ENCODE measurements around the gene SZRD1.

SZRD1 gene

DNA sequence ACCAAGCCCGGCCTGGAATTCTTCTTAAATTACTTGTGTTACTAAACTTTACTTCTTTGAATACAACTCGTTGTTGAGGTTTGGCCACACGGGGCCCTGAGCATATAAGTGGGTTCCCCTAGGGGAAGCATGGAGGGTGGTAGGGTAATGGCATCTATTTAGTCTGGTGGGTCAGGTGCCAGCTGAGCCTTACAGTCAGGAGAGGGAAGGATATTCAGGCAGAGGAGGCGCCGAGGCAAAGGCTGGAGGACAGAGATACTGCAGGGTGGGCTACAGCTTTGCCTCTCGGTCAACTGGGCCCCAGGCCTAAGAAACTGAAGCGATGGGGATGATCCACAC, 73.1 kb downstream of the SZRD1 start:
- DNase-seq (ENCODE audit: low spot score): no peak

DNA sequence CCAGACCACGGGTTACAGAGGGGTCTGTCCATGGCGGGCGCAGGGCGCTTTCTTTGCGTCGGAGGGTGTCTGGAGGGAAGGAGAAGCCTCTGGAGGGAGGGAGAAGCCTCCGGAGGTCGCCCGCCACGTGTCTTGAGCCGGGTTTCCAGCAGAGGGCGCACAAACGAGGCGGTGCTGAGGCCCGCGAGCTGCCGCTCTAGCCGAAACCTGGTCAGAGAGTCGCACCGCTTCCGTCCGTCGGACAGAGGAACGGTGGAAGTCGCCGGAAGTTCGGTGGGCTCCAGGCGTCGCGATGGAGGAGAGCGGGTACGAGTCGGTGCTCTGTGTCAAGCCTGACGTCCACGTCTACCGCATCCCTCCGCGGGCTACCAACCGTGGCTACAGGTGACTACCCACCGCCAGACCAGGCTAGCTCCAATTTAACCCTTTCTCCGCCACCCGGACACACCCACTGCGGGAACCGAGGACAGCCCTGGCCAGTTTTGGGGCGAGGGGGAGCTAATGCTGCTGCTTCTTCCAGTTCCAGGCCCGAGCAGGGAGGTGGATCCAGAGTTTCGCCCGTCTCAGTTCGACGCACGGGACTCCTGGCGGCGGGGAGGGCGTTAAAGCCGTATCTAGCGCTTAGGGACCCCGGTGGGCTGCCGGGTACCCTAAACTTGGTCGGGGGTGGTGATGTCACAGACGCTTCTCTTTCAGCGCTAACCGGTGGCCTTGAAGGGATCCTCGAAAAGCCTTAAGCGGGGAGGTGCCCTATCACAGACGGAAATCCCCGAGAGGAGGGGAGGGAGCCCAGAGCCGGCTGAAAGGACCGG, 73.6 kb downstream of the SZRD1 start, which contains the start of gene NECAP2:
Gene NECAP2 (plus strand): TSS at position 255 of the 812 bp plus-strand sequence. CDS start 38 bp downstream, at position 293.
- peak; percentile 83 for DNase-seq (ENCODE audit: low spot score)

DNA sequence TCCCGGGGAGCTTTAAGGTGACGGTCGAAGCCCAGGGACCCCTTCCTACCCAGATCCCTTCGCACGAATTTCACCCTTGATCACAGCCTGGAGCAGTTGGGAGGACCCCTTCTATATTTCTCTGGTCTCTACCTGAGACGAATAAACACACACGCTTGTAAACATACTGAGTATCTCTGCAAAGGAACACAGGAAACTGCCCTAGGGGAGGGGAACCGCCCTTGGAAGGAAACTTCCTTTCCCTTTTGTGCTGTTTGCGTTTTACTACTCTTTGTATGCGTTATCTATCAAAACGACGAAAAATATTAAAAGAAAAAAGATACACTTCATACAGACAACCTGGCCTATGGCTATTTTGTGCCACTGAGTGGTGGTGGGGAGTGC, 74.2 kb downstream of the SZRD1 start:
- no peak for DNase-seq (ENCODE audit: low spot score)

DNA sequence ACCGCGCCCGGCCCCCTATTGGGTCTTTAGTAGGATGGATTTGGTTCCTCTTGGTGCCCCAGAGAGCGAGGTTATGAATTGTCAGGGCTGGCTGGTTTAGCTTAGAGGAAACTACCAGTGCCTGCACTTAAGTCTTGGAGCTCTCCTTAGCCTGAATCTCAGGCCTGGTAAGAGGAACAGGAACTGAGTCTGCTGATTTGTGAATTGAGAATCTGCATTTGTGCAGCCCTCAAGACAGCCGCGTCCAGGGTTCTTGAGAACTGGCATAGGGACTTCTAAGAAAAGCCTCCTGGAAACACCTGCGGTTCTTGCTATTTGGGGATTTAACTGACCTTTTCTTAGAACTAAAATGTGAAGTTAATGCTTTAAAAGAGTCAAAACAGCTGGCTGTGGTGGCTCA, 75.2 kb downstream of the SZRD1 start:
- DNase-seq (ENCODE audit: low spot score): no peak

DNA sequence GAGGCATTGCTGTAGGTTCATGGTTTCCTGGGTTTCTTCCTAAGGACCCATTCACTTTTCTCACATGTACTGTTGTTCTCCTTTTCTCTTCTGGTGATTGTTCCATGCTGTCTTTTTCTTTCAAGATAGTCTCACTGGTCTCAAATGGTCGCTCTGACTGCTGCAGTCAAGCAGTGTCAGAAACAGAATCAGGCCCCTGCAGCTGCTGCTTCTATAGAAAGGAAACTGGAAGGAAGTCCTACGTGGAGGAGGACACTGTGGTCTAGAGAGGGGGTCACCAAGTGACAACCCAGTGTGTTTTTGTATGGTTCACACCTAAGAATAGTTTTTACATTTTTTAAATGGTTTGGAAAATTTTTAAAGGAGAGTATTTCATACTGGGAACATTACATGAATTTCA, 75.9 kb downstream of the SZRD1 start:
- no peak for DNase-seq (ENCODE audit: low spot score)

DNA sequence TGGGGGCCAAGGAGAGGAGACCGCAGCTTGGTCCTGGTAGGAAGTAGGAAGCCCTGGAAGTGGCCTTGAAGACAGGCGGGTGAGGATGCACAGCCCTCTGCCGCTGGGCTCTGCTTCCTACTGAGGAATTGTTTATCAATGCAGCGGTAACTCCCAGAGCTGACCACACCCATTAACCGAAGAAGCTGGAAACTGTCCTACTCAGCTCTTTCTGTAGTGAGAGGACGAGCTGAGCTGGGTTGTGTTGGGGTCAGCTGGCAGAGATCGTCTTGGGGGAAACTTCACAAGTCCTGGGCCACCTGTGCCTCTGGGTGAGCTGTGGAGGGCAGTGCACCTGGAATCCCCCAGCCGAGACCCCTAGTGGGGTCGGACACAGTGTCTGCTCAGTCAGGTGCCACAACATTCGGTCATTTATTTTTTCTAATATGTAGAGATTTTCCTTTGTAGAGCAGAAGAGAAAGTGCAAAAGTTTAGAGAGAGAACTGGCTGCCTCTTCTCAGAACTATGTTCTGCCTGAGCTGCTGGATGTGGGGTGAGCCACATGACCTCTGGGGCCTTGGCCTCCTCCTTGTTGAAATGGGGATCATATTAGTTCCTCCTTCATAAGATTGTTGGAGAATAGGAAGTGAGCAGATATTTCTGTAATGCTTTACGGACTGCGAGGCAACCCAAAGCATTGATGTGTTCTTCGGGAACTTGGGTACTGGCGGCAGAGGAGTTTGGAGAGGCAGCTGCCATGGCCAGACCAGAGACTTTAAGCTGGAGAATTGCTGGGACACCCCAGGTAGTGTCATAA, 77.1 kb downstream of the SZRD1 start:
- no peak for DNase-seq (ENCODE audit: low spot score)

DNA sequence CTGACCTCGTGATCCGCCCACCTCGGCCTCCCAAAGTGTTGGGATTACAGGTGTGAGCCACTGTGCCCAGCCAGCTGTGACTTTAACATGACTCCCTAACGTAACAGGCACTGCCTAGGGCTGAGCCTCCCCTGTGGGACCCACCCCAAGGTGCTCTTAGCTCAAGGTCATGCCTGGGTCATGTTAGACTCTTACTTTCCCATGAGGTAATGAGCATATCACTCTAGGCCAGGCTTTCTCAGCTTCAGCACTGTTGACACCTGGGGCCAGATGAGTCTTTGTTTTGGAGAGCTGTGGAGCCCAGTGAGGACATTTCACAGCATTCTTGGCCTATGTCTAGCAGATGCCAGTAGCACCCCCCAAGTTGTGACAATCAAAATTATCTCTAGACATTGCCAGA, 78.0 kb downstream of the SZRD1 start:
- DNase-seq (ENCODE audit: low spot score): no peak

DNA sequence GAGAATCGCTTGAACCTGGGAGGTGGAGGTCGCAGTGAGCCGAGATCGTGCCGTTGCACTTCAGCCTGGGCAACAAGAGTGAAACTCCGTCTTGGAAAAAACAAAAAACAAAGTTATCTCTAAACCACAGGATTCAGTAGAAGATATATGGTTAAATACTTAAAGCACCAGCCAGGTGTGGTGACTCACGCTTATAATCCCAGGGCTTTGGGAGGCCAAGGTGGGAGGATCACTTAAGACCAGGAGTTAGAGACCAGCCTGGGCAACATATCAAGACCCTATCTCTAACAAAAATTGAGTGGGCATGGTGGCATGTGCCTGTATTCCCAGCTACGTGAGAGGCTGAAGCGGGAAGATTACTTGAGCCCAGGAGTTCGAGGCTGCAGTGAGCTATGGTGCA, 79.1 kb downstream of the SZRD1 start:
- DNase-seq (ENCODE audit: low spot score): no peak

DNA sequence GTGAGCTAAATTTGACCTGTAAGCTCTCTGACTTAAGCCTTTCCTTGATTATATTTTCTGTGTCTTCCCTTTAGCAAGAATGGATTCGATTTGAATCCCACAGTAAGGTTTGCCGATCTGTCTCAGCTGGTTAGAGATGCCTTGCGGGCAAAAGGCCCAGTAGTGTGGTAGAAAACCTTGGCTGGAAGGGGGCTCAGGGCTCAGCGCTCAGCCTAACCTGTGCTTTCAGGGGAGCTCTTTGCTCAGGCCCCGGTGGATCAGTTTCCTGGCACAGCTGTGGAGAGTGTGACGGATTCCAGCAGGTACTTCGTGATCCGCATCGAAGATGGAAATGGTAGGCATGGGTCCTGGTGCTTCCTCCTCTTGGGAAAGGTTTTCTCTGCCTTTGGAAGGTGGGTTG, 80.6 kb downstream of the SZRD1 start:
- DNase-seq (ENCODE audit: low spot score): no peak

Data from HuH-7 (cell line).